ENCODE measurements around the gene CSF3. TPM values are rescaled to one million over a fixed set of nuclear protein-coding genes. Genes with fewer than 3 reads are reported as not detected.

Gene CSF3
- total and polyA plus RNA-seq, 4 donors, result not detected

DNA sequence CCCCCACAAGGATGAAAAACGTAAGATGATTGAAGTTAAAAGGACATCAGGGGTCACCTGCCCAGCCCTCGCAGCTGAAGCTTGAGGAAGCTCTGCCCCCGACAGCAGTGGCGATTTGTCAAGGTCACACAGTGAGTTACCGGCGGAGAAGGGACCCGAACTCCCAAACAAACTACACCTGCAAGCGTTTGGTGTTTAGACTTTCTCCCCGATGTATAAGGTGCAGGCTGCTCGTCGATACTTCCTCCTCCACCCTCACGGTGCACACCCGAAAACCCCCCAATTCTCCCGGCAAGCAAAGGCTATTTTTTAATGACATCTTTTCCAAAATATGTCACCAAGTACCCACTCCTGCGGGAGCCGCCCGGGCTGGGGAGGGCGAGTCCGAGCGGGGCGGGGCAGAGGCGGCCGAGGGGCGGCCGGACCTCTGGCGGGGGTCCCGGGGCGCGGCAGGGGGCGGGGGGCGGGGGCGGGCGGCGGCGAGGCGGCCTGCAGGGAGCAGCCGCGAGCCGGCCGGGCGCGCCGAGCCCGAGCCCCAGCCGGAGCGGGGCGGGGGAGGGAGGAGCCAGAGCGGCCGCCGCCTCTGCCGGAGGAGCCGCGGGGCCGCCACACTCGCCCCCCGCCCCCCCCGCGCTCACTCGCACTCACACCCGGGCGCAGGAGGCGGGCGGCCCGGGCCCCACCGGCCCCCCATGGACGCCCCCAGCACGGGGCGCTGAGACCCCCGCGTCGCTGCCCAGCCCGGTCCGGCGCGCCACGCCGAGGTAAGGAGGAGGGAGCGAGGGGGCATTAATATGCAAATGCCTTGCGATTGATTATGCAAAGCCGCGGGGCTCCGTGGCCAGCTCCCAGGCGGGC, 47.3 kb downstream of the CSF3 start, which contains the start of gene THRA:
TSS of gene THRA (plus strand) at position 637 of the 858 bp plus-strand sequence. CDS start 11,524 bp downstream, outside the sequence.
- WGBS, result under 1% methylated on average over 80 of the region's 83 CpGs
- Histone ChIP-seq H3K27me3 (ENCODE audit: control insufficient read depth in 4 of 4, insufficient read depth in 4 of 4, low read length in 3 of 4) (no peaks in the 10 kb centered on the region), H3K9ac (ENCODE audit: low read depth in 1 of 2, low read length in 2 of 2) (peak within 1 kb of the TSS; percentile 26 to 67), H3K27ac (ENCODE audit: low read depth in 1 of 2, low read length in 2 of 2) (peak within 1 kb of the TSS; percentile 66 to 83), H3K4me1 (ENCODE audit: control insufficient read depth in 4 of 4, insufficient read depth in 4 of 4, low read length in 3 of 4) (peaks cover 0 to 37% (median 22%) of the 10 kb centered on the region in 4 donors), H3K36me3 (ENCODE audit: control insufficient read depth in 4 of 4, insufficient read depth in 3 of 4, low read depth in 1 of 4, low read length in 3 of 4) (no peaks in the 10 kb centered on the region), H3K4me3 (ENCODE audit: low read depth in 1 of 3, low read length in 3 of 3) (peak within 1 kb of the TSS; percentile 83 to 90 (median 90)), H3K9me3 (ENCODE audit: control insufficient read depth in 4 of 4, low read length in 3 of 4) (no peaks in the 10 kb centered on the region)
- peak; percentile 77 for DNase-seq (ENCODE audit: low spot score)
- TF ChIP-seq FOXA1 (IDR thresholded peaks at IDR 0.05), result no peak
- TF ChIP-seq TAF1 (conservative IDR thresholded peaks at IDR 0.05), result no peak
- peak; percentile 11 for TF ChIP-seq CTCF (IDR thresholded peaks at IDR 0.05; ENCODE audit: low read depth, low read length, missing input control)

DNA sequence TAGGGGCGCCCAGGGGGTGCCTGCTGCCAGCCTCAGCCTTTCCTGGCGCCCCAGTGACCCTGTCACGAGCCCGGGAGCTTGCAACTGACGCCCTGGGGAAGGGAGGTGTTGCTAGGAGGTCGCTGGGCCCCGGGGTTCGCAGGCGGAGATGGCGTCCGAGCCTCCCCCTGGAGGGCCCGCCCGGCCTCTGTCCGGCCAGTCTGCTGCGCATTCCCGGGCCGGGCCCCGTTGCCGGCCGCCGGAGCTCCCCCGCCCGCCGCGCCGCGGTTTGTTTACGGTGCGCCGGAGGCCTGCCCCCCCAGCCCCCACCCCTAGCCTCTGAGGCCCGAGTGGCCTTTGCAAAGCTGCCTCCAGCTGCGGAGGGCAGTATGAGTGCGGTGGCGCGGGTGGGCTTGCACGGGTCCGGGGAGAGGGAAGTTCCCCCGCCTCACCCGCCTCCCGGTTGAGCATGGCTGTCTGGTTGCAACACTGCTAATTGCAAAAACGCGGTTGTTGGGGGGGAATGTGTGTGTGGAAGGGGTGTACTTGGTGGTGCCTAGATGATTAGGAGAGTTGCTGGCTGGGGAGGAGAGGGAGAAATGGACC, 48.0 kb downstream of the CSF3 start:
- under 1% methylated on average over 42 of the region's 42 CpGs for WGBS
- peak; percentile 59 for DNase-seq (ENCODE audit: low spot score)
- TF ChIP-seq YY1 (IDR thresholded peaks at IDR 0.05) (peak; percentile 32), CTCF (IDR thresholded peaks at IDR 0.05; ENCODE audit: low read depth, low read length, missing input control) (no peak), TAF1 (conservative IDR thresholded peaks at IDR 0.05) (no peak)

DNA sequence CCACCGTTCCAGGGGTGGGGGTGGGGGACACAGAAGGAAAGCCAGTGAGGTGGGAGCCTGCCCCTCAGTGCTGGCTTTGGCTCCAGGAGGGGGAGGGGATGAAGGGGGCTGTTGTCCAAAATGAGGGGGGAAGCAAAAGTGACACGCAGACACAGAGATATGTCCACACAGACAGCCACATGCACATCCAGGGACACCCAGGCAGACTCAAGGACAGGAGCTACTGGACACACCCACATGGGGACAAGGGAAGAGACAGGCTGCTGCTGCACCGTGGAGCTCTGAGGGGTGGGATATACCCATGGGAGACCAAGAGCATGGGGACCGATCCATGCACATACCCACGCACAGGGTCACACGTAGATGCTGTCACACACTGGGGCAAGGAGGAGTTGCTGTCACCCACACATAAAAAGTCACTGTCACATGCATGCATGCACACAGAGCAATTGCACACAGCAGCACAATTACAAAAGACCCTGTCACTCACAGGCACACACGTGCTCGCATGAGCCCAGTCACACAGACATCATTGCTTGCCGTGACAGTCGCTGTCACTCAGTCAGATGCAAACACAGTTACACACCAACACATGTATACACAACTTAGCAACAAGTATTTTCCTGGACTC, 48.8 kb downstream of the CSF3 start:
- H3K9ac ChIP-seq (ENCODE audit: low read depth in 1 of 2, low read length in 2 of 2), result peak overlapping the region in 1 of 2 donors; percentile 26
- H3K36me3 ChIP-seq (ENCODE audit: control insufficient read depth in 4 of 4, insufficient read depth in 3 of 4, low read depth in 1 of 4, low read length in 3 of 4), result no peaks in the 10 kb centered on the region
- peak overlapping the region; percentile 66 to 83 for H3K27ac ChIP-seq (ENCODE audit: low read depth in 1 of 2, low read length in 2 of 2)
- 47% methylated on average over 10 of the region's 10 CpGs for WGBS
- peaks cover 0 to 39% (median 26%) of the 10 kb centered on the region in 4 donors for H3K4me1 ChIP-seq (ENCODE audit: control insufficient read depth in 4 of 4, insufficient read depth in 4 of 4, low read length in 3 of 4)
- TF ChIP-seq TAF1 (conservative IDR thresholded peaks at IDR 0.05) (no peak), ATF3 (IDR thresholded peaks at IDR 0.05) (no peak), RAD21 (IDR thresholded peaks at IDR 0.05) (no peak), HNF4A (conservative IDR thresholded peaks at IDR 0.05) (no peak), EGR1 (IDR thresholded peaks at IDR 0.05; ENCODE audit: low read depth in 2 of 2) (no peak), YY1 (IDR thresholded peaks at IDR 0.05) (no peak), NR2F2 (IDR thresholded peaks at IDR 0.05) (no peak), RXRA (IDR thresholded peaks at IDR 0.05) (no peak), ZBTB33 (IDR thresholded peaks at IDR 0.05) (no peak), HNF4G (IDR thresholded peaks at IDR 0.05) (no peak)
- TF ChIP-seq, protein P1, sequence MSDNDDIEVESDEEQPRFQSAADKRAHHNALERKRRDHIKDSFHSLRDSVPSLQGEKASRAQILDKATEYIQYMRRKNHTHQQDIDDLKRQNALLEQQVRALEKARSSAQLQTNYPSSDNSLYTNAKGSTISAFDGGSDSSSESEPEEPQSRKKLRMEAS (IDR thresholded peaks at IDR 0.05), result no peak
- peak overlapping the region in 1 of 3 donors; percentile 90 for H3K4me3 ChIP-seq (ENCODE audit: low read depth in 1 of 3, low read length in 3 of 3)
- no peaks in the 10 kb centered on the region for H3K27me3 ChIP-seq (ENCODE audit: control insufficient read depth in 4 of 4, insufficient read depth in 4 of 4, low read length in 3 of 4)
- DNase-seq (ENCODE audit: low spot score), result no peak
- no peaks in the 10 kb centered on the region for H3K9me3 ChIP-seq (ENCODE audit: control insufficient read depth in 4 of 4, low read length in 3 of 4)

More for the DNA sequence above, 48.0 kb downstream of the CSF3 start:
- Histone ChIP-seq H3K4me3 (ENCODE audit: low read depth in 1 of 3, low read length in 3 of 3) (peak overlapping the region; percentile 83 to 90 (median 90)), H3K27ac (ENCODE audit: low read depth in 1 of 2, low read length in 2 of 2) (peak overlapping the region; percentile 66 to 83), H3K4me1 (ENCODE audit: control insufficient read depth in 4 of 4, insufficient read depth in 4 of 4, low read length in 3 of 4) (peaks cover 0 to 38% (median 22%) of the 10 kb centered on the region in 4 donors), H3K27me3 (ENCODE audit: control insufficient read depth in 4 of 4, insufficient read depth in 4 of 4, low read length in 3 of 4) (no peaks in the 10 kb centered on the region), H3K36me3 (ENCODE audit: control insufficient read depth in 4 of 4, insufficient read depth in 3 of 4, low read depth in 1 of 4, low read length in 3 of 4) (no peaks in the 10 kb centered on the region), H3K9me3 (ENCODE audit: control insufficient read depth in 4 of 4, low read length in 3 of 4) (no peaks in the 10 kb centered on the region), H3K9ac (ENCODE audit: low read depth in 1 of 2, low read length in 2 of 2) (peak overlapping the region; percentile 26 to 67)

Data from liver (tissue), 9 donors.